Neural cell (in vitro differentiated cells): ENCODE measurements around the gene GNA12. TPM values are rescaled to one million over a fixed set of nuclear protein-coding genes. Genes with fewer than 3 reads are reported as not detected.

ENCODE experiments used
- H2AFZ ChIP-seq: fragments of 200-600, 300-800 bp; sonication (generic), shearing (Covaris generic); 2 replicates; pipeline ENCODE4 v1.6.0; 2014; ENCODE audit warnings: low read depth, mild to moderate bottlenecking, antibody characterized with exemption, low read length, moderate library complexity
- H3F3A ChIP-seq: fragments of 200-600 bp; shearing (Covaris generic); 2 replicates; pipeline ENCODE4 v1.6.1; 2016; ENCODE audit warnings: mild to moderate bottlenecking, moderate library complexity, mixed read lengths, antibody characterized with exemption, low read length; ENCODE audit not compliant: insufficient read depth, poor library complexity, severe bottlenecking
- H3K27ac ChIP-seq: fragments of 200-600, 300-800 bp; sonication (generic), shearing (Covaris generic); 2 replicates; pipeline ENCODE4 v1.5.1; 2014; ENCODE audit warnings: mild to moderate bottlenecking, low read length, moderate library complexity
- H3K27me3 ChIP-seq: fragments of 300-800, 200-600 bp; sonication (generic), shearing (Covaris generic); 2 replicates; pipeline ENCODE4 v1.6.0; 2014; ENCODE audit warnings: mild to moderate bottlenecking, low read depth, low read length, moderate library complexity; ENCODE audit not compliant: insufficient read depth
- H3K36me3 ChIP-seq: fragments of 300-800, 200-600 bp; sonication (generic), shearing (Covaris generic); 2 replicates; pipeline ENCODE4 v1.5.1; 2014; ENCODE audit warnings: mild to moderate bottlenecking, antibody characterized with exemption, low read length, moderate library complexity; ENCODE audit not compliant: insufficient read depth
- H3K4me2 ChIP-seq: fragments of 300-800, 200-600 bp; sonication (generic), shearing (Covaris generic); 2 replicates; pipeline ENCODE4 v1.6.0; 2014; ENCODE audit warnings: mild to moderate bottlenecking, low read length
- H3K4me3 ChIP-seq: fragments of 300-800, 200-600 bp; sonication (generic), shearing (Covaris generic); 2 replicates; pipeline ENCODE4 v1.5.1; 2014; ENCODE audit warnings: mild to moderate bottlenecking, low read length, moderate library complexity
- H3K79me2 ChIP-seq: fragments of 200-600 bp; shearing (Covaris generic); replicated peaks from 2 replicates; pipeline ENCODE4 v1.6.0; 2014; ENCODE audit warnings: mild to moderate bottlenecking, low read length, moderate library complexity; ENCODE audit not compliant: insufficient read depth
- H3K9ac ChIP-seq: fragments of 300-800, 200-600 bp; sonication (generic), shearing (Covaris generic); 2 replicates; pipeline ENCODE4 v1.6.1; 2016; ENCODE audit warnings: mild to moderate bottlenecking, low read length, mixed read lengths
- H3K9me2 ChIP-seq: fragments of 200-600 bp; shearing (Covaris generic); 2 replicates; pipeline ENCODE4 v1.6.1; 2016; ENCODE audit warnings: mild to moderate bottlenecking, low read length, mixed read lengths; ENCODE audit not compliant: insufficient read depth
- H3K9me3 ChIP-seq: fragments of 200-600, 300-800 bp; sonication (generic), shearing (Covaris generic); 2 replicates; pipeline ENCODE4 v1.6.1; 2016; ENCODE audit warnings: mild to moderate bottlenecking, mixed run types, low read length, moderate library complexity, mixed read lengths
- H4K20me1 ChIP-seq: fragments of 200-600 bp; shearing (Covaris generic); 2 replicates; pipeline ENCODE4 v1.6.1; 2016; ENCODE audit warnings: mild to moderate bottlenecking, mixed run types; ENCODE audit not compliant: insufficient read depth
- EP300 ChIP-seq: fragments of 450-650 bp; conservative IDR thresholded peaks from 2 replicates; pipeline ENCODE4 v1.6.1; 2014; ENCODE audit warnings: antibody characterized with exemption, mild to moderate bottlenecking, moderate library complexity; ENCODE audit not compliant: poor library complexity, severe bottlenecking
- EZH2 ChIP-seq: fragments of 200-600, 300-800 bp; shearing (Covaris generic), sonication (generic); IDR thresholded peaks from 2 replicates; pipeline ENCODE4 v1.6.1; 2014; ENCODE audit warnings: antibody characterized with exemption, low read length, borderline replicate concordance, mild to moderate bottlenecking; ENCODE audit not compliant: insufficient read depth, poor library complexity, severe bottlenecking
- MXI1 ChIP-seq: fragments of 450-650 bp; conservative IDR thresholded peaks from 2 replicates; pipeline ENCODE4 v1.6.1; 2014; ENCODE audit warnings: antibody characterized with exemption, mild to moderate bottlenecking; ENCODE audit not compliant: poor library complexity, severe bottlenecking
- POLR2AphosphoS5 ChIP-seq: IDR thresholded peaks from 2 replicates; pipeline ENCODE4 v1.6.1; 2012
- RAD21 ChIP-seq: fragments of 450-650 bp; conservative IDR thresholded peaks from 2 replicates; pipeline ENCODE4 v1.6.1; 2014; ENCODE audit warnings: antibody characterized with exemption, mild to moderate bottlenecking, moderate library complexity
- SMC3 ChIP-seq: fragments of 450-650 bp; conservative IDR thresholded peaks from 2 replicates; pipeline ENCODE4 v1.6.1; 2014; ENCODE audit warnings: antibody characterized with exemption, mild to moderate bottlenecking, moderate library complexity; ENCODE audit not compliant: poor library complexity
- TAF1 ChIP-seq: IDR thresholded peaks from 2 replicates; pipeline ENCODE4 v1.6.1; 2012; ENCODE audit warnings: low read depth
- polyA plus RNA-seq: library from polyadenylated mRNA; depleted of rRNA; stranded (reverse); fragments of >200 nt; gene quantifications from 2 replicates; pipeline ENCODE4 v1.2.3, GENCODE V29; 2014
- TF ChIP-seq, protein P1 (sequence below): IDR thresholded peaks from 2 replicates; pipeline ENCODE4 v1.6.1; 2012; ENCODE audit warnings: borderline replicate concordance
- TF ChIP-seq, protein P2 (sequence below): fragments of 450-650 bp; IDR thresholded peaks from 2 replicates; pipeline ENCODE4 v1.5.1; 2014; ENCODE audit warnings: antibody characterized with exemption, mild to moderate bottlenecking, moderate library complexity; ENCODE audit not compliant: poor library complexity, severe bottlenecking

GNA12 gene
- polyA plus RNA-seq, 1 donor from 2014 or later: 15.5 TPM

DNA sequence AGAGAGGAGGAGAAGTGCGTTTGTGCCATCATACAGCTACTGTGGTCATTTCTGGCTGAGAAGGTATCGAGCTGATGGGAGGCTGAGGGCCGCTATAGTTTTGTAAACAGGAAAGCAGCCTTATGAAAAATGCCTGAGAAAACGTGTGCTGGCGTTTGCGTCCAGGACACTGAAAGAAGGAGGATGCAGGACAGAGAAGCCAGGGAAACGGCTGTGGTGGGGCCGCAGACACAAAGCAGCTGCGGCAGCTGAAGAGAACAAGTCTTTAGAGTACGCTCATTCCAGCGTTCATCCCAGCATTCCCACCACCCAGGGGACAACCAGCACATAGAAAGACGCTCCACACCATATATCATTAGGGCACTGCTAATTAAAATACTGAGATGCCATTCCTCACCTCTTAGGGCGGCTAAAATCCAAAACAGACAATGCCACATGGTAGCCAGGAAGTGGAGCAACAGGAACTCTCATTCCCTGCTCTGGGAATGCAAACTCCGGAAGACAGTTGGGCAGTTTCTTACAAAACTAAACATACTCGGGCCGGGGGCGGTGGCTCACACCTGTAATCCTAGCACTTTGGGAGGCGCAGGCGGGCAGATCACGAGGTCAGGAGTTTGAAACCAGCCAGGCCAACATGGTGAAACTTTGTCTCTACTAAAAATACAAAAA is 18.4 kb downstream of the GNA12 start:
- H2AFZ ChIP-seq: no peak overlapping the region
- peaks cover 40% of the 10 kb centered on the region for H3K79me2 ChIP-seq
- H3K4me2 ChIP-seq: no peak overlapping the region
- no peaks in the 10 kb centered on the region for H3F3A ChIP-seq
- no peak overlapping the region for H3K9ac ChIP-seq
- no peaks in the 10 kb centered on the region for H4K20me1 ChIP-seq
- H3K4me3 ChIP-seq: no peak overlapping the region
- H3K27ac ChIP-seq: no peak overlapping the region
- H3K9me2 ChIP-seq: no peaks in the 10 kb centered on the region
- no peaks in the 10 kb centered on the region for H3K27me3 ChIP-seq
- no peaks in the 10 kb centered on the region for H3K36me3 ChIP-seq
- no peak for TF ChIP-seq TAF1
- TF ChIP-seq, protein P1, sequence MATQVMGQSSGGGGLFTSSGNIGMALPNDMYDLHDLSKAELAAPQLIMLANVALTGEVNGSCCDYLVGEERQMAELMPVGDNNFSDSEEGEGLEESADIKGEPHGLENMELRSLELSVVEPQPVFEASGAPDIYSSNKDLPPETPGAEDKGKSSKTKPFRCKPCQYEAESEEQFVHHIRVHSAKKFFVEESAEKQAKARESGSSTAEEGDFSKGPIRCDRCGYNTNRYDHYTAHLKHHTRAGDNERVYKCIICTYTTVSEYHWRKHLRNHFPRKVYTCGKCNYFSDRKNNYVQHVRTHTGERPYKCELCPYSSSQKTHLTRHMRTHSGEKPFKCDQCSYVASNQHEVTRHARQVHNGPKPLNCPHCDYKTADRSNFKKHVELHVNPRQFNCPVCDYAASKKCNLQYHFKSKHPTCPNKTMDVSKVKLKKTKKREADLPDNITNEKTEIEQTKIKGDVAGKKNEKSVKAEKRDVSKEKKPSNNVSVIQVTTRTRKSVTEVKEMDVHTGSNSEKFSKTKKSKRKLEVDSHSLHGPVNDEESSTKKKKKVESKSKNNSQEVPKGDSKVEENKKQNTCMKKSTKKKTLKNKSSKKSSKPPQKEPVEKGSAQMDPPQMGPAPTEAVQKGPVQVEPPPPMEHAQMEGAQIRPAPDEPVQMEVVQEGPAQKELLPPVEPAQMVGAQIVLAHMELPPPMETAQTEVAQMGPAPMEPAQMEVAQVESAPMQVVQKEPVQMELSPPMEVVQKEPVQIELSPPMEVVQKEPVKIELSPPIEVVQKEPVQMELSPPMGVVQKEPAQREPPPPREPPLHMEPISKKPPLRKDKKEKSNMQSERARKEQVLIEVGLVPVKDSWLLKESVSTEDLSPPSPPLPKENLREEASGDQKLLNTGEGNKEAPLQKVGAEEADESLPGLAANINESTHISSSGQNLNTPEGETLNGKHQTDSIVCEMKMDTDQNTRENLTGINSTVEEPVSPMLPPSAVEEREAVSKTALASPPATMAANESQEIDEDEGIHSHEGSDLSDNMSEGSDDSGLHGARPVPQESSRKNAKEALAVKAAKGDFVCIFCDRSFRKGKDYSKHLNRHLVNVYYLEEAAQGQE: no peak
- TF ChIP-seq, protein P2, sequence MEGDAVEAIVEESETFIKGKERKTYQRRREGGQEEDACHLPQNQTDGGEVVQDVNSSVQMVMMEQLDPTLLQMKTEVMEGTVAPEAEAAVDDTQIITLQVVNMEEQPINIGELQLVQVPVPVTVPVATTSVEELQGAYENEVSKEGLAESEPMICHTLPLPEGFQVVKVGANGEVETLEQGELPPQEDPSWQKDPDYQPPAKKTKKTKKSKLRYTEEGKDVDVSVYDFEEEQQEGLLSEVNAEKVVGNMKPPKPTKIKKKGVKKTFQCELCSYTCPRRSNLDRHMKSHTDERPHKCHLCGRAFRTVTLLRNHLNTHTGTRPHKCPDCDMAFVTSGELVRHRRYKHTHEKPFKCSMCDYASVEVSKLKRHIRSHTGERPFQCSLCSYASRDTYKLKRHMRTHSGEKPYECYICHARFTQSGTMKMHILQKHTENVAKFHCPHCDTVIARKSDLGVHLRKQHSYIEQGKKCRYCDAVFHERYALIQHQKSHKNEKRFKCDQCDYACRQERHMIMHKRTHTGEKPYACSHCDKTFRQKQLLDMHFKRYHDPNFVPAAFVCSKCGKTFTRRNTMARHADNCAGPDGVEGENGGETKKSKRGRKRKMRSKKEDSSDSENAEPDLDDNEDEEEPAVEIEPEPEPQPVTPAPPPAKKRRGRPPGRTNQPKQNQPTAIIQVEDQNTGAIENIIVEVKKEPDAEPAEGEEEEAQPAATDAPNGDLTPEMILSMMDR: no peak
- no peaks in the 10 kb centered on the region for H3K9me3 ChIP-seq

DNA sequence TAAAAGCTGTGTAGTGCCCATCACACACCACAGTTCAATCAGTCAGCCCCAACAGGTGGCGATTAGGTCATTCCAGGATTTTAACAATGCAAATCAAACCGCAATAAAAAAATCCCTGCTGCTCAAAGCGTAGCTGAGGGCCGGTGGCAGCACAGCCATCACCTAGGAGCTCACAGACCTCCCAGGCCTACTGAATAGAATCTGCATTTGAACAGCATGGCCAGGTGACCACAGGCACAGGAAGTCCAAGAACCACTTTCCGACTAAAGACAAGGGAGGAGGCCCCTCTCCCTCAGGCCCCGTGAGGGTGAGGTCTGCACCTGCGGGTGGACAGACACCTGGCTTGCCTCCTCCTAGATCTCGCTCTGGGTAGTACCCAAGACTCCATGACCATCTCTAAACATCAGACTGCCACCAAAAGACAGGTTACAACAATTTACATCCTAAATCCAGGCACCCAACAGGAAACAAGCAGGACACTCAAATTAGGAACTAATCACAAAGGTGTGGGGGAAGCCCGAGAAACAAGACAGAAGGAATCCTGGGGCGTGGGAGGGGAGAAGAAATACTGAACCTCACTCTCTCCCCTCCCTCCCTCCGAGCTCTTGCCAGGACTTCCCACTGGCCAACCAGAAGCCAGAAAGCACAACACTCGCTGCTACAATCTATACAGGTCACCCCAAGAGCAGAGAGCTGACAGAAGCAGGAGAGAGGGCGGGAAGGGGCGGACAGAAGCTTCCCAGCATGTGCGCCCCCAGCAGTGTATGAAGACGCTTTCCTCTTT is 19.2 kb downstream of the GNA12 start:
- no peaks in the 10 kb centered on the region for H4K20me1 ChIP-seq

More for the DNA sequence above, 19.2 kb downstream of the GNA12 start:
- Histone ChIP-seq H3K9me2 (no peaks in the 10 kb centered on the region), H3F3A (no peaks in the 10 kb centered on the region), H3K9me3 (no peaks in the 10 kb centered on the region), H3K36me3 (no peaks in the 10 kb centered on the region), H3K4me2 (no peak overlapping the region), H3K27ac (no peak overlapping the region), H3K79me2 (peaks cover 40% of the 10 kb centered on the region), H3K9ac (no peak overlapping the region), H3K27me3 (no peaks in the 10 kb centered on the region), H3K4me3 (no peak overlapping the region), H2AFZ (no peak overlapping the region)
- TF ChIP-seq, protein P2: no peak
- no peak for TF ChIP-seq MXI1
- TF ChIP-seq TAF1: no peak
- TF ChIP-seq RAD21: no peak
- no peak for TF ChIP-seq POLR2AphosphoS5
- TF ChIP-seq EP300: no peak
- TF ChIP-seq EZH2: no peak
- TF ChIP-seq SMC3: no peak
- TF ChIP-seq, protein P1: no peak
